ENCODE measurements around the gene AP4B1. TPM values are rescaled to one million over a fixed set of nuclear protein-coding genes. Genes with fewer than 3 reads are reported as not detected.
A peak's percentile ranks its signal among the peaks of the same experiment; 100 is the strongest.

AP4B1 gene
- total RNA-seq, 1 experiment from 2014 or later, result 20.4 TPM

DNA sequence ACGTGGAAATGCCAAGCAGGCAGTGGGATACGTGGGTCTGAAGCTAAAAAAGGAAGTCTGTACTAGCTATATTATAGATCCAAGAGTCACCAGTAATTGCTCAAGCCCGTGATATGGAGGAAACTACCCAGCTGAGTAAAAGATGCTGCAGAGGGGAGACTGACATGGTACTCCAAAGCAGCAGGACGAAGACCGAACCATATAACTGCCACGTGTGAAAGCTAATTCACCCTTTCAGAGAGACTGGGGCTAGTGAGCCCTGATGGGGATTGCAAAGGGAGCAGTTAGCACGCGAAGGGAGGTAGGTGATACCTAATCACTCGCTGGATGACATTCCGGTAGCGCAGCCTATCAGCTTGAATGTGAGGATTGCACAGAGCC lies 316 bp downstream of the AP4B1 start:
- Mint-ChIP-seq H3K9me3 (ENCODE audit: unreplicated experiment) (no peaks in the 10 kb centered on the region), H3K36me3 (ENCODE audit: insufficient read depth, unreplicated experiment) (peaks cover 30% of the 10 kb centered on the region), H3K27ac (ENCODE audit: low read depth, unreplicated experiment) (peak overlapping the region; percentile 94), H3K27me3 (ENCODE audit: insufficient read depth, unreplicated experiment) (no peaks in the 10 kb centered on the region), H3K4me1 (ENCODE audit: insufficient read depth, unreplicated experiment) (no peaks in the 10 kb centered on the region), H3K4me3 (ENCODE audit: unreplicated experiment) (peak overlapping the region; percentile 95)
- TF ChIP-seq, protein P1, sequence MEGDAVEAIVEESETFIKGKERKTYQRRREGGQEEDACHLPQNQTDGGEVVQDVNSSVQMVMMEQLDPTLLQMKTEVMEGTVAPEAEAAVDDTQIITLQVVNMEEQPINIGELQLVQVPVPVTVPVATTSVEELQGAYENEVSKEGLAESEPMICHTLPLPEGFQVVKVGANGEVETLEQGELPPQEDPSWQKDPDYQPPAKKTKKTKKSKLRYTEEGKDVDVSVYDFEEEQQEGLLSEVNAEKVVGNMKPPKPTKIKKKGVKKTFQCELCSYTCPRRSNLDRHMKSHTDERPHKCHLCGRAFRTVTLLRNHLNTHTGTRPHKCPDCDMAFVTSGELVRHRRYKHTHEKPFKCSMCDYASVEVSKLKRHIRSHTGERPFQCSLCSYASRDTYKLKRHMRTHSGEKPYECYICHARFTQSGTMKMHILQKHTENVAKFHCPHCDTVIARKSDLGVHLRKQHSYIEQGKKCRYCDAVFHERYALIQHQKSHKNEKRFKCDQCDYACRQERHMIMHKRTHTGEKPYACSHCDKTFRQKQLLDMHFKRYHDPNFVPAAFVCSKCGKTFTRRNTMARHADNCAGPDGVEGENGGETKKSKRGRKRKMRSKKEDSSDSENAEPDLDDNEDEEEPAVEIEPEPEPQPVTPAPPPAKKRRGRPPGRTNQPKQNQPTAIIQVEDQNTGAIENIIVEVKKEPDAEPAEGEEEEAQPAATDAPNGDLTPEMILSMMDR (IDR thresholded peaks at IDR 0.05; ENCODE audit: unreplicated experiment), result no peak
- ChIA-PET POLR2A (interaction anchor here (0.7 to 9.1 kb wide), 18 partner anchors 9 to 831 kb away, joined by 3 to 228 read pairs (median 4); partner anchors contain the start of genes DENND2C, HIPK1, LRIG2 and MAGI3), CTCF (interaction anchor here (0.6 to 3.5 kb wide), 12 partner anchors 8 to 111 kb away, joined by 3 to 48 read pairs (median 4); partner anchors contain the start of gene HIPK1)
- intact Hi-C loops (cut with micrococcal nuclease), result loop anchor here (2.0 to 10.0 kb wide), 3 partner anchors 145 to 763 kb away; partner anchors contain the start of gene PHTF1
- DNase-seq (ENCODE audit: unreplicated experiment), result no peak
- BruUV-seq (replicated peaks), result TSS peak; percentile 60

DNA sequence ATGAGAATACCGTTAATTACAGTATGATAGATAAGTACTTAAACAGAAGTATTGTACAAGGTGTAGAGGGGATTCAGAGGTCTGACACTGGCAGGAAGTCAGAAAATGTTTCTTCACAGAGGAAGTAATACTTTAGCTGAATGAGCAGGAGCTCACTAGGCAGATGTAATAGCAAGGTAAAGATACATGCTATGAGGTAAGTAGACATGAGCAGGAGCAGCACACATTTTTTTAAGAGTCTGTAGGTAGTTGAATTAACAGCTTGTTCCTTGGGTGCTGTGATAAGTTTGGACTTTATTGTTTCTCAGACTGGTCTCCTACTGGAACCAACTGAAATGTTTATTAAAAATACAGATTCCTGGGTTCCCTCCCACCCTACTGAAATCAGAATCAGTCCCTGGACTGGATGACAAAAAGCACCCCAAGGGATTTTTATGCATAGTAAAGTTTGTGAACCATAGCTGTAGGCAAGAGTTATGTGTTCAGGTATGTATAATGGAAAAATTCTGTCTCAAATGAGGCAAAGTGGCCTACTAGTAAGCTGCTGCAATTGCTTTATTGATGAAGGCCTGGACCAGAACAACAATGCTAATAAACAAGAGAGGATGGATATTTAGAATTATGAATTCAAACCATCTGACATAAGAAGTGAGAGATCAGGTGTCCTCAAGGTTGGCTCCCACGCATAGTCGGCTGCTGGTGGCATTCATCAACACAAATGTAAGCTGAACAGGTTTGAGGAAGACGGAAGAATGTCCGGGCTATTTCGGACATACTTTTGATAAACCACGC lies 902 bp downstream of the AP4B1 start:
- DNase-seq (ENCODE audit: unreplicated experiment), result peak; percentile 15
- intact Hi-C loops (cut with micrococcal nuclease), result loop anchor here (2.0 to 10.0 kb wide), 3 partner anchors 145 to 763 kb away; partner anchors contain the start of gene PHTF1
- POLR2A ChIA-PET, result interaction anchor here (0.6 to 9.1 kb wide), 17 partner anchors 10 to 830 kb away, joined by 3 to 228 read pairs (median 5); partner anchors contain the start of genes DENND2C, HIPK1, LRIG2 and MAGI3
- Mint-ChIP-seq H3K27me3 (ENCODE audit: insufficient read depth, unreplicated experiment) (no peaks in the 10 kb centered on the region), H3K9me3 (ENCODE audit: unreplicated experiment) (no peaks in the 10 kb centered on the region), H3K4me1 (ENCODE audit: insufficient read depth, unreplicated experiment) (no peaks in the 10 kb centered on the region), H3K4me3 (ENCODE audit: unreplicated experiment) (peak overlapping the region; percentile 95), H3K27ac (ENCODE audit: low read depth, unreplicated experiment) (peak overlapping the region; percentile 94), H3K36me3 (ENCODE audit: insufficient read depth, unreplicated experiment) (peaks cover 33% of the 10 kb centered on the region)
- TF ChIP-seq, protein P1 (IDR thresholded peaks at IDR 0.05; ENCODE audit: unreplicated experiment), result no peak
- no TSS peak for BruUV-seq (replicated peaks)
- CTCF ChIA-PET, result interaction anchor here (0.6 to 3.5 kb wide), 13 partner anchors 8 to 754 kb away, joined by 3 to 48 read pairs (median 4); partner anchors contain the start of gene HIPK1

DNA sequence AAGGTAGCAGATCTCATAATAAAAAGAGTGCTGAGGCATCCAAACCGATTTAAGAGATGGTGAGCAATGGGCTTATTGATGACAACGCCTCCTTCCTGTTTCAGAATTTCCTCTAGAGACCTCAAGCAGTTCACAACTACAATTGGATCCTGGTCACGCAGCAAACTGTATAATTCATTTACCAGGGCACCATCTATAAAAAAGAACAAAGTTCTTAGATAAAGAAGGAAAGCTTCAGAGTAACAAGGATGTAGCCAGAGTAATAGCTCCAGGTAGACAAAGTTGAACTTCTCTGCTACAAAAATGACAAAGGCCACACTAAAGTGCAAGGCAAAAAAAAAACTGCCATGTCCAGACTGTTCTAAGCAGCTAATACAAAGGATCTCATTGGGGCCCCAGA lies 3.4 kb downstream of the AP4B1 start:
- H3K4me3 Mint-ChIP-seq (ENCODE audit: unreplicated experiment), result no peak overlapping the region
- H3K9me3 Mint-ChIP-seq (ENCODE audit: unreplicated experiment), result no peaks in the 10 kb centered on the region
- H3K36me3 Mint-ChIP-seq (ENCODE audit: insufficient read depth, unreplicated experiment), result peaks cover 46% of the 10 kb centered on the region
- CTCF ChIA-PET, result interaction anchor here (0.6 to 2.7 kb wide), 2 partner anchors 66 to 479 kb away, joined by 4 to 17 read pairs; no protein-coding TSS in a partner anchor
- no peaks in the 10 kb centered on the region for H3K27me3 Mint-ChIP-seq (ENCODE audit: insufficient read depth, unreplicated experiment)
- intact Hi-C loops (cut with micrococcal nuclease), result loop anchor here (10.0 kb wide), 1 partner anchor 446 kb away; no protein-coding TSS in a partner anchor
- no peak overlapping the region for H3K27ac Mint-ChIP-seq (ENCODE audit: low read depth, unreplicated experiment)
- no TSS peak for BruUV-seq (replicated peaks)
- no peaks in the 10 kb centered on the region for H3K4me1 Mint-ChIP-seq (ENCODE audit: insufficient read depth, unreplicated experiment)
- no peak for DNase-seq (ENCODE audit: unreplicated experiment)
- POLR2A ChIA-PET, result interaction anchor here (0.6 to 1.5 kb wide), 2 partner anchors 28 to 88 kb away, joined by 4 to 6 read pairs; partner anchors contain the start of gene HIPK1
- TF ChIP-seq, protein P1 (IDR thresholded peaks at IDR 0.05; ENCODE audit: unreplicated experiment), result no peak

DNA sequence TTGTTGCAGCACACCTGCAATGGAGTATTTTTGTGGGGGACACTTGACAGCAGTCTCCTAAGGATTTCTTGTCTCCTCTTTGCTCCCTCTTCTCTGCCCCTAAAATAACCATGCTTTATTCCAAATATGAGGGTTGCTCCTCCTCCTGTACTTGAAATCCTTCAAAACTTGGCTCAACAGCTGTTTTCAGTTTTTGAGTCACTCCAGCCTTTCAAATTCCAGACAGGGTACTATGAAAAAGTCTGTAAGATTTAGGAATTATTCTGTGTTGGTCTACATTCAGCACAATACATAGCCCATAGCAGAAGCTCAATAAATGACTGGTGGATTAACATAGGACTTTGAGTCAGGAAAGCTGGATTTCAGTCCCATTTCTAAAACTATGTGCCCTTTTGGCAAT lies 5.5 kb downstream of the AP4B1 start:
- CTCF ChIA-PET, result interaction anchor here (0.6 kb wide), 1 partner anchor 76 kb away, joined by 3 read pairs; no protein-coding TSS in a partner anchor
- TF ChIP-seq, protein P1 (IDR thresholded peaks at IDR 0.05; ENCODE audit: unreplicated experiment), result no peak
- no peaks in the 10 kb centered on the region for H3K4me1 Mint-ChIP-seq (ENCODE audit: insufficient read depth, unreplicated experiment)
- POLR2A ChIA-PET, result interaction anchor here (0.8 kb wide), 1 partner anchor 18 kb away, joined by 3 read pairs; no protein-coding TSS in a partner anchor
- intact Hi-C loops (cut with micrococcal nuclease), result no loop called here
- H3K27ac Mint-ChIP-seq (ENCODE audit: low read depth, unreplicated experiment), result no peak overlapping the region
- DNase-seq (ENCODE audit: unreplicated experiment), result no peak
- H3K36me3 Mint-ChIP-seq (ENCODE audit: insufficient read depth, unreplicated experiment), result peaks cover 58% of the 10 kb centered on the region
- BruUV-seq (replicated peaks), result no TSS peak
- no peaks in the 10 kb centered on the region for H3K27me3 Mint-ChIP-seq (ENCODE audit: insufficient read depth, unreplicated experiment)
- H3K4me3 Mint-ChIP-seq (ENCODE audit: unreplicated experiment), result no peak overlapping the region
- no peaks in the 10 kb centered on the region for H3K9me3 Mint-ChIP-seq (ENCODE audit: unreplicated experiment)

Measured in MCF 10A (cell line).